Activated CD8-positive, alpha-beta memory T cell treated with anti-CD3 and anti-CD28 coated beads, Interleukin-2, amount 50 U/mL, for 24 hours (primary cell): ENCODE data around the gene GDF2.

Experiments used
- DNase-seq: peaks from one replicate; pipeline ENCODE4 v3.0.0-alpha.2; 2020; ENCODE audit errors: extremely low read depth

Gene GDF2

GRCh38 chr10:47351899-47352815 is 29.9 kb downstream of the GDF2 start:
- no peak for DNase-seq

GRCh38 chr10:47353351-47353750 is 31.1 kb downstream of the GDF2 start:
- no peak for DNase-seq

GRCh38 chr10:47354165-47354564 is 31.9 kb downstream of the GDF2 start:
- DNase-seq = no peak

GRCh38 chr10:47354900-47355299 is 32.6 kb downstream of the GDF2 start:
- DNase-seq = no peak

DNA sequence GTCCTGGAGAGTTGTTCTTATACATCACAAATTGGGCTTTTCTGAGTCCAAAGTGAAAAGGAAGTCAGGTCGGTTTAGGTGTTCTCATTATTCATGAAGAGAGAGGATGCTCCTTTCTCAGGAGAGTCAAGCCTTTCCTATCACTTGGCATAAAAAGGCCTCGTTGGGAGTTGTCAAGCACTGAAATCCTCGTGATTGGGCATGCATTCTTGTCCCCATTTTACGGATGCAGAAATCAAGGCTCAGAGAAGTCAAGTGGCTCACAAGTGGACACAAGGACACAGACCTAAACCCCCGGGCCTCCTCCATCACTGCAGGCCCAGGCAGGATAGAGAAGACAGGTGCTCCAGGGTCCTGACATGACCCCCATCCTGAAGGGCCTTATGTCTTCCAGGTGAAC is 34.5 kb downstream of the GDF2 start:
- no peak for DNase-seq

GRCh38 chr10:47357131-47357582 is 34.9 kb downstream of the GDF2 start:
- no peak for DNase-seq

DNA sequence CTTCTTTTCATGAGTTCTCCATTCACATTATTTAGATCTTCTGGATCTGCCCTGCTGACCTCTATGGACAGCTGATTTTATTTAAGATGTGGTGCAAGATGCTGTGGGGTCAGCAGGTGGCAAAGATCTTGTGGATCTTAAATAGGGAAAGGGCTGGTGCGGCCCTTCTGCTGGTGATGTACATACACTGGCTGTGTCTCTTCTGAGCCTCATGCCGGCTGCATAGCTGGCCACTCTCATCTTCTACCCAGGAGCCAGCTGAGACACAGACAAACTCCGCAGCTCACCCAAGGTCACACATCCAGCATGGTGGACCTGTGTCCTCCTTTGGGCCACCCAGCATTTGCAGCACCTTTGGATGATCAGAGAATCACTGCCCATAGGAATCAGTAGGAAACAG is 35.7 kb downstream of the GDF2 start:
- no peak for DNase-seq

DNA sequence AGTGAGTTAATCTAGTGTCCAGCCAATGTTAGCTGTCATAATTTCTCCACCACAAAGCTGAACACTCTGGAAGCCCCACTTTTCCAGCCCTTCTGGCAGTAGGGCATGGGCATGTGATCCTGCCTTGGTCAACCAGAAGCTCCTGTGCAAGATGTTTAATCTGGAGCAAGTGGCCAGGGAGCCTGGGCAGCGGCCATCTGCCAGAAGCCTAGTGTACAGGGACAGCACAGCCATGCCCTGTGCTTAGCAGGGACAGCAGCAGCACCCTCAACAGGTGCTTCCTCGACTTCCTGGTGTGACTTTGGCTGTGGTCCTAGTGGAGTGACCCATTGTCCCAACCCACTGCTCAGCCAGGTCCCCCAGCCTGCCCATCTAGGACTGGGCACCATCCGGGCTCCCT is 36.2 kb downstream of the GDF2 start:
- DNase-seq = no peak

DNA sequence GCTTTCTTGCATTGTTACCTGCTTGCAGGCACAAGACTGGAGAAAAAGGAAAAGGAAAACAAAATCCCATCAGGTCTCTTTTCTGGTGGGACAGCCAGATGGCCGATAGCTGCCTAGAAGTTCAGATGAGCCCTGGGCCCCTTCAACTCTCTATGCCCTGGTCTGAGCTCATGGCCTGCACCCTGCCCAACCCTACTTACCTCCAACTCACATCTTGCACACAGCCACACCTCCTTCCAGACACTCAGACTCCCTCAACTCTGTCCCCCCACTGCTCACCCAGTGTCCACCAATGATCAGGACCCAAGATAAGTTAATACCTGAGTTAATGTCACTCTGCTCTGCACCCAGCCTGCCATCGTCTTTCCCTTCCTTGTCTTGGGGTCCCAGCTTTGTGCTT is 36.8 kb downstream of the GDF2 start:
- DNase-seq = no peak

GRCh38 chr10:47359626-47360418 is 37.6 kb downstream of the GDF2 start:
- DNase-seq = no peak

- no peak for DNase-seq
Measured at GRCh38 chr10:47360419-47361040, 38.3 kb downstream of the GDF2 start.

DNA sequence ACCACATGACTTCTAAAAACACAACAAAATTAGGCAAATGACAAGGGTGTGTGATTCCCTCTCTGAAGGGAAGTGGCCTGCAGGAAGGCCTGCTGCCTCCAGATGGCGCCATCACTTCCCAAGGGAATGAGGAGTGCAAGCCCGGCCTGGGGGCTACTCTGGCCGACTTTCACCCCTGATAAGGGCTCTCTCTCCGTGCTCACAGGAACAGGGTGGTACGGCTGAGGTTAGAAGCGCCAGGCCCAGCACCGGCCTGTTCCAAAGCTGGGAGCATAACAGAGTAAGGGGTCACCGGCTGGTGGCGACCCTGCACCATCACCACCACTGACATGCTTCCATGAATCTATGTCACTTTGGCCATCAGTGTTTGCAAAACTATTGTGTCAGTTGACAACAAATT is 39.0 kb downstream of the GDF2 start:
- no peak for DNase-seq

GRCh38 chr10:47362199-47362598 is 39.9 kb downstream of the GDF2 start:
- DNase-seq = no peak

GRCh38 chr10:47363781-47364180 is 41.5 kb downstream of the GDF2 start:
- DNase-seq = no peak

GRCh38 chr10:47364366-47364765 is 42.1 kb downstream of the GDF2 start:
- no peak for DNase-seq

GRCh38 chr10:47364911-47365310 is 42.7 kb downstream of the GDF2 start:
- no peak for DNase-seq

DNA sequence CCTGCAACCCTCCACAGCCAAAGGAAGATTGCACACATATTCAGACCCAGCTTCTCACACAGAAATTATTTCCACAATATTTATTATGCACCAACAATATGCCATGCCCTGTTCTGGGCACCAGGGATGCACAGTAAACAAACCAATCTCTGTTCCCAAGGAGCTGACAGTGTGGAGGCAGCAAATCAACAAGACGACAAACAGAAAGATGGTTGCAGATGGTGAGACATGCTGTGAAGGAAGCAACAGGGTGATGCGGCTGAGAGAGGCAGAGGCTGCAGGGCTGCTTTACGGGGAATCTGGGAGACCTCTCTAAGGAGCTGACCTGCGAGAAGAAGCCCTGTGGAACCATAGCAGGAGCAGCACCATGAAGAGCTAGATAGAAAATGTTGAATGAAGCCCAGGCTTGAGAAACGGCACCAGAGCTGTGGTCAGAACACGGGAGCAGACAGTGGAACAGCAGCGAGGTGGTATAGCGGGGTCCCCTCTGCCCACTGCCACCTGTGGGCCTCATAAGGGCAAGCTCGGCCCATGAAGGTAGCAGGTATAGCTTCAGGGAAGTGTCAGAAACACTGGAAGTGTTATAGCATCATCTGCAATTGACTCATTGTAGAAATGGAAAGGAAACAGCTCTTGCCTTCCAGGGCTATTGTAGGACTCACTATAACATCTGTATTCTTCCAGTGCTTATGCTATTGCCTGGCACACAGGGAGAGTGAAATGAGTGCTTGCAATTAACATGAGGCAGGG is 43.4 kb downstream of the GDF2 start:
- DNase-seq = no peak

GRCh38 chr10:47366181-47366631 is 44.0 kb downstream of the GDF2 start:
- no peak for DNase-seq

- no peak for DNase-seq
Measured at GRCh38 chr10:47366731-47367460, 44.6 kb downstream of the GDF2 start.

DNA sequence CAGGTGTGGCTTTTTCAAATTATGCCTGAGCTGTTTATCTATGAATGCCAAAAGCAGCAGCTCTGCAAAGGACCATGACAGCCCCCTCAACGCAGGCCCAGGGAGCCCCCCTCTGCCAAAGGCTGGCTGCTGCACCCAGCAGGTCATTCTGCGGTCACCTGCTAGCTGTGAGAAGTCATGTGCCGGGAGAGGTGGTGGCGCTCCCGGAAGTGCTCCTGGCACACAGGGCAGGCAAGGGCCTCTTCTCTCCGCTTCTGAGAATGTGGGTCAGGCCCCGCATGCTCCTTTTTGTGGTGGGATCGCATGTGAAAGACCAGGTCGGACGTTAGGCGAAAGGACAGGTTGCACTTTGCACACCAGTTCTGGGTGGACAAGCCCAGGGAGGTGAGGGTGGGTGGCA is 45.4 kb downstream of the GDF2 start:
- DNase-seq = no peak
